ENCODE data around the gene CDH4. TPM values are rescaled to one million over a fixed set of nuclear protein-coding genes. Genes with fewer than 3 reads are reported as not detected.

The CDH4 gene
- total and polyA plus RNA-seq, 2 of the 4 experiments (the other 2 are of a cell fraction), result 1.6 to 3.5 TPM

DNA sequence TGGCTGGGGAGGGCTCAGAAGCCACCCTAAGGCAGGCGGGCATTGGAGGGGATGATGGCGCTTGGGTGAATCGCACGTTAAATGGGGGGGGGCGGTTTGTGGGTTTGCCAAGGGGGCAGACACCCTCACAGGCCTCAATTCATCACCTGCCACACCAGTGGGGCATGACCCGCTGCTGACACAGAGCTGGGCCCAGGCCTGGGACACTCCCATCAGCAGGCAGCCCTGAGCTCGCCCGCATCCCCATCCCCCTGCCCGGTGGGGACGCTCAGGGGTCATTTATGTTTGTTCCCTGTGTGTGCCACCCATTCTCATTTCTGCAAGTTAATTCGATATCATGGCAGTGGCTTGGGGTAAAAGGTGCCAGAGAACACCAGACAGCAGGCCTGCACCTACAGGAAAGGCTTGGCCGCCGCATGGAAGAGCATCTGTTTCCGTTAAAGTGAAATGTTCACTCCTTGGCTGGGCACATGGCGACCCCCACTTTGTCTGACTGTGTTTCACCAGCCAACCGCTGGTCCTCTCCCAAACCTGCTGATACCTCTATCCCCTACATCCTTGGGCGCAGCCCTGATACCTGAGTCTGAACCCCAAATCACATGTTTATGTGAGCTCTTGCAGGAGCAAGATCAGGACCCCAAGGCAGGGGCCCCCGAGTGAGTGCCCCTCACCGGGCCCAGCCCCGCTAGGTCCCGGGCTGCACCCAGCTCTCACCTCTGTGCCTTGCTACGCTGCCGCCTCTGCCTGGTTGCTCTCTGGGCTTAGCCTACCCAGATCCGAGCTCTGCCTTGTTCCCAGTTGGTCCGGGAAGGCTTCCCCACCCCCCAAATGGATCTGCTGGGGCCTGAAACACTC, 564.8 kb downstream of the CDH4 start:
- intact Hi-C loops (cut with micrococcal nuclease), result no loop called here
- Histone ChIP-seq H2BK120ac (ENCODE audit: low read depth, low read length) (no peak overlapping the region), H3K4ac (ENCODE audit: low read depth, low read length) (no peak overlapping the region), H3K14ac (replicated peaks; ENCODE audit: low read depth, low read length) (no peak overlapping the region), H3K27me3 (ENCODE audit: control insufficient read depth, insufficient read depth, low read length) (peaks cover 2% of the 10 kb centered on the region; the same call in 1 of the 2 replicates), H3K56ac (ENCODE audit: extremely low read depth, insufficient read depth, low read length) (no peak overlapping the region), H3K9me3 (ENCODE audit: control insufficient read depth, insufficient read depth, low read length) (no peaks in the 10 kb centered on the region; the same call in 1 of the 2 replicates), H3K36me3 (ENCODE audit: control insufficient read depth, insufficient read depth, low read length) (no peaks in the 10 kb centered on the region), H3K27ac (ENCODE audit: insufficient read depth, low read length) (no peak overlapping the region), H2AFZ (replicated peaks; ENCODE audit: low read length, poor library complexity) (no peak overlapping the region), H4K8ac (ENCODE audit: low read depth in 2 of 2, low read length in 2 of 2) (no peak overlapping the region), H3K4me1 (ENCODE audit: control insufficient read depth, insufficient read depth, low read length) (no peaks in the 10 kb centered on the region), H3K79me1 (ENCODE audit: low read depth in 1 of 2, low read length in 2 of 2) (no peaks in the 10 kb centered on the region), H3K9me1 (ENCODE audit: insufficient read depth, low read length) (no peaks in the 10 kb centered on the region), H3K9ac (ENCODE audit: low read depth, low read length) (no peak overlapping the region), H4K91ac (ENCODE audit: insufficient read depth, low read depth, low read length) (no peak overlapping the region), H2BK20ac (ENCODE audit: low read depth, low read length) (no peak overlapping the region), H4K20me1 (ENCODE audit: insufficient read depth, low read length) (no peaks in the 10 kb centered on the region), H2BK5ac (ENCODE audit: low read depth, low read length, poor library complexity, severe bottlenecking) (no peak overlapping the region), H3K23ac (ENCODE audit: low read depth, low read length) (no peak overlapping the region), H2AK9ac (replicated peaks; ENCODE audit: low read depth, low read length, poor library complexity) (no peak overlapping the region), H3K18ac (ENCODE audit: low read depth, low read length) (no peak overlapping the region), H3K4me2 (ENCODE audit: low read depth, low read length) (no peak overlapping the region), H4K5ac (ENCODE audit: low read depth, low read length) (no peak overlapping the region), H3K4me3 (ENCODE audit: insufficient read depth, low read depth, low read length) (no peak overlapping the region), H2AK5ac (ENCODE audit: low read depth, low read length) (no peak overlapping the region), H2BK15ac (ENCODE audit: low read depth, low read length) (no peak overlapping the region)
- dilution Hi-C loops (cut with HindIII; ENCODE audit: low sequenced_read_pairs, unreplicated experiment), result no loop called here
- BruUV-seq (replicated peaks), result no TSS peak
- DNase-seq (no peak), ATAC-seq (ENCODE audit: low read depth) (no peak)
- in situ Hi-C loops (cut with MboI; ENCODE audit: low sequenced_read_pairs), result no loop called here
- ChIA-PET POLR2A (ENCODE audit: unreplicated experiment) (no interaction called here), CTCF (no interaction called here)
- WGBS, 2 experiments (ENCODE audit: extremely low coverage in 2 of 2, insufficient read length in 1 of 2), result 63% methylated on average over 6 of the region's 25 CpGs; no CpG with 5 or more reads in 1 of the 2 experiments
- no peak for TF ChIP-seq MXI1 (IDR thresholded peaks at IDR 0.05; ENCODE audit: borderline replicate concordance, low read depth, low read length)
- TF ChIP-seq BHLHE40 (IDR thresholded peaks at IDR 0.05; ENCODE audit: low read depth, low read length), result no peak
- TF ChIP-seq, protein P1, sequence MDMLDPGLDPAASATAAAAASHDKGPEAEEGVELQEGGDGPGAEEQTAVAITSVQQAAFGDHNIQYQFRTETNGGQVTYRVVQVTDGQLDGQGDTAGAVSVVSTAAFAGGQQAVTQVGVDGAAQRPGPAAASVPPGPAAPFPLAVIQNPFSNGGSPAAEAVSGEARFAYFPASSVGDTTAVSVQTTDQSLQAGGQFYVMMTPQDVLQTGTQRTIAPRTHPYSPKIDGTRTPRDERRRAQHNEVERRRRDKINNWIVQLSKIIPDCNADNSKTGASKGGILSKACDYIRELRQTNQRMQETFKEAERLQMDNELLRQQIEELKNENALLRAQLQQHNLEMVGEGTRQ (IDR thresholded peaks at IDR 0.05; ENCODE audit: low read depth, low read length), result no peak
- no peak for TF ChIP-seq CEBPB (IDR thresholded peaks at IDR 0.05; ENCODE audit: low read depth, low read length)
- TF ChIP-seq POLR2A (IDR thresholded peaks at IDR 0.05; ENCODE audit: low read depth, low read length), result no peak
- TF ChIP-seq CHD1 (IDR thresholded peaks at IDR 0.05; ENCODE audit: low read depth, low read length), result no peak
- TF ChIP-seq RCOR1 (IDR thresholded peaks at IDR 0.05; ENCODE audit: insufficient replicate concordance, low read length), result no peak
- no peak for TF ChIP-seq ELK1 (IDR thresholded peaks at IDR 0.05; ENCODE audit: borderline replicate concordance, low read depth, low read length)
- TF ChIP-seq MAZ (IDR thresholded peaks at IDR 0.05; ENCODE audit: borderline replicate concordance, low read depth, low read length), result no peak
- TF ChIP-seq MAFK (IDR thresholded peaks at IDR 0.05; ENCODE audit: low read depth, low read length), result no peak
- no peak for TF ChIP-seq RAD21 (IDR thresholded peaks at IDR 0.05; ENCODE audit: low read length)
- no peak for TF ChIP-seq FOS (IDR thresholded peaks at IDR 0.05; ENCODE audit: low read depth, low read length)
- TF ChIP-seq, protein P2, sequence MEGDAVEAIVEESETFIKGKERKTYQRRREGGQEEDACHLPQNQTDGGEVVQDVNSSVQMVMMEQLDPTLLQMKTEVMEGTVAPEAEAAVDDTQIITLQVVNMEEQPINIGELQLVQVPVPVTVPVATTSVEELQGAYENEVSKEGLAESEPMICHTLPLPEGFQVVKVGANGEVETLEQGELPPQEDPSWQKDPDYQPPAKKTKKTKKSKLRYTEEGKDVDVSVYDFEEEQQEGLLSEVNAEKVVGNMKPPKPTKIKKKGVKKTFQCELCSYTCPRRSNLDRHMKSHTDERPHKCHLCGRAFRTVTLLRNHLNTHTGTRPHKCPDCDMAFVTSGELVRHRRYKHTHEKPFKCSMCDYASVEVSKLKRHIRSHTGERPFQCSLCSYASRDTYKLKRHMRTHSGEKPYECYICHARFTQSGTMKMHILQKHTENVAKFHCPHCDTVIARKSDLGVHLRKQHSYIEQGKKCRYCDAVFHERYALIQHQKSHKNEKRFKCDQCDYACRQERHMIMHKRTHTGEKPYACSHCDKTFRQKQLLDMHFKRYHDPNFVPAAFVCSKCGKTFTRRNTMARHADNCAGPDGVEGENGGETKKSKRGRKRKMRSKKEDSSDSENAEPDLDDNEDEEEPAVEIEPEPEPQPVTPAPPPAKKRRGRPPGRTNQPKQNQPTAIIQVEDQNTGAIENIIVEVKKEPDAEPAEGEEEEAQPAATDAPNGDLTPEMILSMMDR (conservative IDR thresholded peaks at IDR 0.05; ENCODE audit: low read depth, low read length), result no peak
- no peak for TF ChIP-seq NFE2L2 (IDR thresholded peaks at IDR 0.05; ENCODE audit: low read depth, low read length)
- TF ChIP-seq SMC3 (IDR thresholded peaks at IDR 0.05; ENCODE audit: low read depth, low read length), result no peak

Measured in IMR-90 (cell line).